Uterus (tissue), 4 donors: ENCODE measurements around the gene CDH4. TPM values are rescaled to one million over a fixed set of nuclear protein-coding genes. Genes with fewer than 3 reads are reported as not detected.

Source experiments
- DNase-seq, 2 donors: peaks; one replicate each; pipeline ENCODE4 v3.0.0-alpha.2; 2019 to 2020
- H3K27ac ChIP-seq, 2 donors: fragments of 200-600 bp; sonication (generic); 1 replicate in 1 of 2; 2 replicates in 1 of 2; pipeline ENCODE4 v1.5.1; 2016 to 2018
- H3K27me3 ChIP-seq, 2 donors: fragments of 200-600 bp; sonication (generic); one replicate each; pipeline ENCODE4 v1.5.1; 2018 to 2019; ENCODE audit warnings: control low read depth in 1 of 2
- H3K36me3 ChIP-seq, 2 donors: fragments of 200-600 bp; sonication (generic); one replicate each; pipeline ENCODE4 v1.5.1; 2019; ENCODE audit warnings: control low read depth in 1 of 2
- H3K4me1 ChIP-seq, 2 donors: fragments of 200-600 bp; sonication (generic); one replicate each; pipeline ENCODE4 v1.5.1; 2018 to 2019; ENCODE audit warnings: control low read depth in 1 of 2
- H3K4me3 ChIP-seq, 2 donors: fragments of 200-600 bp; sonication (generic); 1 replicate in 1 of 2; 2 replicates in 1 of 2; pipeline ENCODE4 v1.5.1; 2018 to 2019; ENCODE audit warnings: mild to moderate bottlenecking in 1 of 2
- H3K9me3 ChIP-seq, 2 donors: fragments of 200-600 bp; sonication (generic); one replicate each; pipeline ENCODE4 v1.5.1; 2019; ENCODE audit warnings: control low read depth in 1 of 2
- CTCF ChIP-seq, 4 experiments: fragments of 200-600 bp in 2 of 4; fragments of 450-650 bp in 2 of 4; sonication (generic) in 2 of 4; IDR thresholded peaks; one replicate each; pipeline ENCODE4 v1.5.1; 2016 to 2019; ENCODE audit warnings: antibody characterized with exemption in 4 of 4, mild to moderate bottlenecking in 2 of 4, moderate library complexity in 1 of 4
- POLR2A ChIP-seq, 2 donors: fragments of 450-650 bp; IDR thresholded peaks; one replicate each; pipeline ENCODE4 v1.6.1; 2016; ENCODE audit warnings: antibody characterized with exemption in 2 of 2, mild to moderate bottlenecking in 1 of 2, moderate library complexity in 1 of 2
- intact Hi-C: fragments of 100-400 bp; cut with DNase I; formaldehyde crosslinking; loops from one replicate; pipeline ENCODE4 v1.15.1; 2023; ENCODE audit warnings: low total_unique reads
- total RNA-seq, 4 donors: library from RNA; depleted of rRNA in 3 of 4; stranded (reverse); fragments of >200 nt in 3 of 4; gene quantifications; one replicate each; pipeline versions ENCODE4 v1.1.0 to v1.2.4, GENCODE V29; 2014 to 2023
- donor health status: DM: yes; HTN: yes; CAD: no.

Gene CDH4
- total RNA-seq, 4 donors from 2014 or later, result under 0.01 to 0.55 TPM; not detected in 2

GRCh38 chr20:61806995-61807394, 554.9 kb downstream of the CDH4 start:
- Histone ChIP-seq H3K36me3 (no peaks in the 10 kb centered on the region), H3K4me3 (no peak overlapping the region), H3K9me3 (no peaks in the 10 kb centered on the region), H3K27me3 (no peaks in the 10 kb centered on the region), H3K4me1 (no peaks in the 10 kb centered on the region), H3K27ac (no peak overlapping the region)
- TF ChIP-seq CTCF (IDR thresholded peaks at IDR 0.05) (no peak), POLR2A (IDR thresholded peaks at IDR 0.05) (no peak)
- intact Hi-C loops, result no loop called here
- DNase-seq, result no peak

- TF ChIP-seq CTCF (IDR thresholded peaks at IDR 0.05) (no peak), POLR2A (IDR thresholded peaks at IDR 0.05) (no peak)
- H3K9me3 ChIP-seq, result no peaks in the 10 kb centered on the region
- H3K36me3 ChIP-seq, result no peaks in the 10 kb centered on the region
- no peaks in the 10 kb centered on the region for H3K27me3 ChIP-seq
- no peak overlapping the region for H3K4me3 ChIP-seq
- no peaks in the 10 kb centered on the region for H3K4me1 ChIP-seq
- no peak overlapping the region for H3K27ac ChIP-seq
- DNase-seq, result no peak
- intact Hi-C loops, result no loop called here
Measured at GRCh38 chr20:61807471-61808160, 555.6 kb downstream of the CDH4 start.

GRCh38 chr20:61808447-61808846, 556.4 kb downstream of the CDH4 start:
- intact Hi-C loops, result no loop called here
- Histone ChIP-seq H3K27me3 (no peaks in the 10 kb centered on the region), H3K27ac (no peak overlapping the region), H3K4me3 (no peak overlapping the region), H3K36me3 (no peaks in the 10 kb centered on the region), H3K4me1 (no peaks in the 10 kb centered on the region), H3K9me3 (no peaks in the 10 kb centered on the region)
- DNase-seq, result no peak
- TF ChIP-seq POLR2A (IDR thresholded peaks at IDR 0.05) (no peak), CTCF (IDR thresholded peaks at IDR 0.05) (no peak)

- Histone ChIP-seq H3K27ac (no peak overlapping the region), H3K27me3 (no peaks in the 10 kb centered on the region), H3K4me3 (no peak overlapping the region), H3K9me3 (no peaks in the 10 kb centered on the region), H3K36me3 (no peaks in the 10 kb centered on the region), H3K4me1 (no peaks in the 10 kb centered on the region)
- no peak for TF ChIP-seq POLR2A (IDR thresholded peaks at IDR 0.05)
- no peak for TF ChIP-seq CTCF (IDR thresholded peaks at IDR 0.05)
- intact Hi-C loops, result no loop called here
- DNase-seq, result no peak
Measured at GRCh38 chr20:61809006-61809770, 557.1 kb downstream of the CDH4 start.

DNA sequence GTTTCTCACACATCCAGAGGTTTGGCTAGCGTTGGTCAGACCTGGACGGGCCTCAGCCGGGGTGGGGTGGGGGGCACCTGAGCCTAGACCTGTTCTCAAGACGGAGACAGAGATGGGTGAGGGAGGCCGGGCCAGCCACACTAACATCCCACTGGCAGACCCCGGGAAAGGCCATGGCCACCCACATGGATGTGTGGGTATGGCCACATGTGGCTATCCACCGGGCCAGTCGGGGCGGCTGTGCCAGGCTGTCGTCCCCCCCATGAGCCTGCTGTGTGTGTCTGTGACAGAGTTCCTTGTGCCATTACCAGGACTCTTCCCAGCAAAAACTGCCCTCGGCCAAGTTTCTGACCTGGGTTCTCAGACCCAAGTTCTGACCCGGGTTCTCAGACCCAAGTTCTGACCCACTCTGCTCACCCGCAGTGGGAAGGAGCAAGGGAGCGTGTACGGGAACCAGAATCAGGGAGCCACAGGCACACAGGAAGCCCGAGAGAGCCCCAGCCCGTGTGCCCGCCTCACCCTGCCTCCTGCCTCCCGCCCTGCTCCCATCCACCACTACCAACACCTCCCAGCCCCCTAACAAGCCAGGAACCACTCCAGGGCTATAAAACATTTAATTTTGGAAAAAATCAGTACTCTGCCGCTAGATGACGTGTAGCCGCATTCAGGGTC, 558.1 kb downstream of the CDH4 start:
- no peaks in the 10 kb centered on the region for H3K9me3 ChIP-seq
- no peak overlapping the region for H3K4me3 ChIP-seq
- H3K4me1 ChIP-seq, result no peaks in the 10 kb centered on the region
- no peaks in the 10 kb centered on the region for H3K27me3 ChIP-seq
- no peak overlapping the region for H3K27ac ChIP-seq
- DNase-seq, result no peak
- no peaks in the 10 kb centered on the region for H3K36me3 ChIP-seq
- intact Hi-C loops, result no loop called here
- TF ChIP-seq CTCF (IDR thresholded peaks at IDR 0.05) (no peak), POLR2A (IDR thresholded peaks at IDR 0.05) (no peak)
